HepG2 (cell line): ENCODE measurements around the gene PTPN20. TPM values are rescaled to one million over a fixed set of nuclear protein-coding genes. Genes with fewer than 3 reads are reported as not detected.

Source experiments
- ATAC-seq: fragments of 200-7000 bp; cut with Tn5 transposase; 3 replicates; pipeline ENCODE4 v1.9.1; 2020; ENCODE audit warnings: mild to moderate bottlenecking, moderate library complexity
- BruUV-seq: library from RNA; stranded (reverse); fragments of 400-500 nt; replicated peaks from 2 replicates; lab custom pipeline; 2021; lab: Mats Ljungman, UMichigan
- CTCF ChIA-PET: fragments of 300-600 bp; formaldehyde crosslinking; extraction: SDS; loops from one replicate; lab custom pipeline; 2021; ENCODE audit warnings: low total read pairs, inconsistent platforms, low intra/inter-chr PET ratio; lab: Yijun Ruan, JAX
- POLR2A ChIA-PET: fragments of 350-600 bp; sonication (Branson Sonifier 250); formaldehyde crosslinking; loops from one replicate; lab custom pipeline; 2020; ENCODE audit warnings: antibody characterized with exemption, inconsistent platforms; lab: Yijun Ruan, JAX
- DNase-seq: peaks from one replicate; pipeline ENCODE4 v3.0.0-alpha.2; 2015; ENCODE audit warnings: low spot score
- FAIRE-seq: peaks from 3 replicates; lab custom pipeline; 2011; peaks lifted over from hg19 to GRCh38; lab: Jason Lieb, UNC
- H2AFZ ChIP-seq: one replicate; pipeline ENCODE4 v1.6.1; 2011; ENCODE audit warnings: low read length, inconsistent platforms
- H3K27ac ChIP-seq: fragments of 300-600 bp; 3 replicates; pipeline ENCODE4 v1.8.0; 2011; ENCODE audit warnings: mixed run types, mild to moderate bottlenecking, mixed read lengths, low read length, inconsistent platforms; ENCODE audit not compliant: insufficient read depth; ENCODE audit errors: extremely low read length
- H3K27me3 ChIP-seq, 2 experiments: fragments of 200-600 bp in 1 of 2; 2 replicates in 1 of 2; 3 replicates in 1 of 2; pipeline versions ENCODE4 v1.6.0 to v1.8.0; 2011; ENCODE audit warnings: low read length in 2 of 2, mild to moderate bottlenecking in 2 of 2, moderate library complexity in 2 of 2, inconsistent platforms in 1 of 2; ENCODE audit not compliant: insufficient read depth in 2 of 2, control insufficient read depth in 1 of 2
- H3K36me3 ChIP-seq, 2 experiments: fragments of 200-600 bp in 1 of 2; replicated peaks in 1 of 2; 2 replicates in 1 of 2; 3 replicates in 1 of 2; pipeline versions ENCODE4 v1.5.1 to v1.8.0; 2011; ENCODE audit warnings: low read length in 2 of 2, inconsistent platforms in 1 of 2; ENCODE audit not compliant: insufficient read depth in 2 of 2, control insufficient read depth in 1 of 2
- H3K4me1 ChIP-seq: 2 replicates; pipeline ENCODE4 v1.5.1; 2012; ENCODE audit warnings: low read length, inconsistent platforms; ENCODE audit not compliant: insufficient read depth
- H3K4me2 ChIP-seq: 2 replicates; pipeline ENCODE4 v1.6.0; 2011; ENCODE audit warnings: low read depth, low read length, inconsistent platforms
- H3K4me3 ChIP-seq, 3 experiments: fragments of 200-600 bp in 1 of 3; sonication (generic), shearing (Covaris generic) in 1 of 3; replicated peaks in 1 of 3; 2 replicates each; pipeline ENCODE4 v1.5.1; 2011 to 2016; ENCODE audit warnings: low read length in 3 of 3, inconsistent platforms in 2 of 3, low read depth in 2 of 3, mild to moderate bottlenecking in 2 of 3, control low read depth in 1 of 3, mixed read lengths in 1 of 3; ENCODE audit not compliant: insufficient read depth in 1 of 3
- H3K79me2 ChIP-seq: one replicate; pipeline ENCODE4 v1.6.1; 2011; ENCODE audit warnings: low read length, inconsistent platforms; ENCODE audit not compliant: insufficient read depth
- H3K9ac ChIP-seq: 2 replicates; pipeline ENCODE4 v1.6.0; 2011; ENCODE audit warnings: mild to moderate bottlenecking, low read depth, low read length, inconsistent platforms; ENCODE audit not compliant: insufficient read depth
- H3K9me3 ChIP-seq: 2 replicates; pipeline ENCODE4 v1.5.1; 2012; ENCODE audit warnings: mild to moderate bottlenecking, low read length
- H4K20me1 ChIP-seq: 2 replicates; pipeline ENCODE4 v1.6.0; 2011; ENCODE audit warnings: inconsistent platforms, mild to moderate bottlenecking, low read length, moderate library complexity; ENCODE audit not compliant: insufficient read depth
- CHCHD3 ChIP-seq: sonication (generic); formaldehyde crosslinking; IDR thresholded peaks from 2 replicates; pipeline ENCODE4 v1.8.0; 2022; ENCODE audit warnings: mild to moderate bottlenecking, missing genetic modification reagents, moderate library complexity
- HNF1A ChIP-seq, 2 experiments: sonication (generic) in 1 of 2; formaldehyde crosslinking in 1 of 2; IDR thresholded peaks; 2 replicates each; pipeline versions ENCODE4 v1.4.0 to v1.6.1; 2016 to 2020; ENCODE audit warnings: borderline replicate concordance in 1 of 2, low read depth in 1 of 2, mild to moderate bottlenecking in 1 of 2, missing genetic modification reagents in 1 of 2
- MED13 ChIP-seq: sonication (generic); formaldehyde crosslinking; IDR thresholded peaks from 2 replicates; pipeline ENCODE4 v1.5.0; 2020; ENCODE audit warnings: missing genetic modification reagents
- MYPOP ChIP-seq: sonication (generic); formaldehyde crosslinking; IDR thresholded peaks from 2 replicates; pipeline ENCODE4 v1.8.1; 2023; ENCODE audit warnings: mild to moderate bottlenecking, moderate library complexity, missing genetic modification reagents
- NAIF1 ChIP-seq: sonication (generic); formaldehyde crosslinking; IDR thresholded peaks from 2 replicates; pipeline ENCODE4 v1.5.0; 2020; ENCODE audit warnings: mild to moderate bottlenecking, missing genetic modification reagents, borderline replicate concordance
- XBP1 ChIP-seq: sonication (generic); formaldehyde crosslinking; IDR thresholded peaks from 2 replicates; pipeline ENCODE4 v1.5.0; 2020; ENCODE audit warnings: missing genetic modification reagents
- ZNF230 ChIP-seq: sonication (generic); formaldehyde crosslinking; IDR thresholded peaks from 2 replicates; pipeline ENCODE4 v1.4.0; 2020; ENCODE audit warnings: mild to moderate bottlenecking, missing genetic modification reagents
- ZNF253 ChIP-seq: sonication (generic); formaldehyde crosslinking; IDR thresholded peaks from 2 replicates; pipeline ENCODE4 v1.8.0; 2022; ENCODE audit warnings: mild to moderate bottlenecking, missing genetic modification reagents, borderline replicate concordance
- ZNF260 ChIP-seq: sonication (generic); formaldehyde crosslinking; IDR thresholded peaks from 2 replicates; pipeline ENCODE4 v1.4.0; 2020; ENCODE audit warnings: missing genetic modification reagents, low read depth, mild to moderate bottlenecking, borderline replicate concordance
- ZNF33B ChIP-seq: sonication (generic); formaldehyde crosslinking; IDR thresholded peaks from 2 replicates; pipeline ENCODE4 v1.5.1; 2020; ENCODE audit warnings: mild to moderate bottlenecking, missing genetic modification reagents
- ZNF724P ChIP-seq: sonication (generic); formaldehyde crosslinking; IDR thresholded peaks from 2 replicates; pipeline ENCODE4 v1.8.0; 2022; ENCODE audit warnings: missing genetic modification reagents, borderline replicate concordance
- WGBS: methylation state at CpG from one replicate; pipeline ENCODE4 v1.1.6; 2017; ENCODE audit warnings: low lambda C conversion rate; 5-methylcytosine and 5-hydroxymethylcytosine counted together
- in situ Hi-C: cut with HindIII; loops from 2 replicates; pipeline ENCODE4 v1.10.0; 2017; ENCODE audit warnings: low pct_unique_long_range_greater_than_20kb; ENCODE audit not compliant: extremely low pct_ligation_motif_present
- intact Hi-C: fragments of 100-400 bp; cut with micrococcal nuclease; formaldehyde crosslinking; loops from one replicate; pipeline ENCODE4 v1.10.0; 2022; ENCODE audit not compliant: unreplicated experiment
- polyA plus RNA-seq, 8 experiments: library from polyadenylated mRNA; depleted of rRNA in 3 of 8; stranded (reverse) in 7 of 8; unstranded in 1 of 8; fragments of >200 nt; fragmentation: Illumina TruSeq in 4 of 8; extraction: Trizol in 4 of 8; gene quantifications; 2 replicates each; pipeline versions ENCODE4 v1.2.1 to v1.2.3, GENCODE V29; 2011 to 2016; ENCODE audit warnings: low read depth in 4 of 8, missing spikeins in 1 of 8, mixed read lengths in 1 of 8; ENCODE audit not compliant: insufficient read depth in 1 of 8
- total RNA-seq, 5 experiments: library from RNA; depleted of rRNA; stranded (reverse); fragments of >200 nt; fragmentation: Illumina TruSeq; extraction: Trizol; gene quantifications; 2 replicates each; pipeline ENCODE4 v1.2.3, GENCODE V29; 2016; ENCODE audit warnings: low read depth in 1 of 5

The PTPN20 gene
- total and polyA plus RNA-seq, 2 of the 13 experiments (the other 11 are each of a cell fraction or from before 2014, with no cell fraction given), result not detected

DNA sequence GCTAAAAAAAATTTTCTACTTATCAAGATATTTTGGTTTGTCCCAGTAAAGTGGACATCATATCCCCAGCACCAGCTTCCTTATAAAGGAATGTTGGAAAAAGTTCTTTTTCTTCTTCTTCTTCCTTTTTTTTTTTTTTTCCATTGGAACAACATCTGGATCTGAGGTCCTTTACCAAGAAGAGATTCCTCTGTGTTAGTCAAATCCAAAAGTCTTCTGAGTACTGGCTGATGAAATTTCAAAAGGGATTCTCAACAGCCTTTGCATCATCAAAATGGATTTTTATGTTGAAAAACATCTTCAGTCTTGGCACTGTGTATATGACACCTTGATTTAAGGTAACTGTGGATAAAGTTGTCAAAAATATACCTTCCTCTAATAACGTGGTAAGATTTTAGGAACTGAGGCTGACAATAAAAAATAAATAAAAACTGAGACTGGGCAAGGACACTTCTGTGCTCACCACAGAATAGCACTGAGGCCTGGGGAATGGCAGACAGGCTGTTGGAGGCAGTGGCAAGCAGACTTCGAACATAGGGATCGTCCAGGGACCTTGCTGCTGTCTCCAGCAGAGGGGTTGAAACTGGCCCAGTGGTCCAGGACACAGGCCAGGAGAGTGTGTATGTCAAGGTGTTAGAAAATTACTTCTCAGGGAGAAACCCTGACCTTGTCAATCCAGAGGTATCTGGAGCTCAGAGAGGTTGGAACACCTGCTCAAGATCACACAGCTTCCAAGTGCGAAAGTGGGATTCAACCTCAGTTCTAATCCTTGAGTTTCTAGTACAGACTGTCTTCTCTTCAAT is 130.4 kb downstream of the PTPN20 start:
- FAIRE-seq (no peak), DNase-seq (no peak), ATAC-seq (no peak)
- no TSS peak for BruUV-seq
- no peak for TF ChIP-seq MYPOP (CRISPR knock-in tag)
- no peak for TF ChIP-seq XBP1 (CRISPR knock-in tag)
- no peak for TF ChIP-seq MED13 (CRISPR knock-in tag)
- no peak for TF ChIP-seq CHCHD3 (CRISPR knock-in tag)
- TF ChIP-seq ZNF260 (CRISPR knock-in tag), result no peak
- TF ChIP-seq HNF1A (IDR thresholded peaks at IDR 0.05; ENCODE audit: low read depth), result no peak
- no peak for TF ChIP-seq HNF1A (CRISPR knock-in tag; IDR thresholded peaks at IDR 0.05; ENCODE audit: borderline replicate concordance)
- TF ChIP-seq ZNF33B (CRISPR knock-in tag), result no peak
- TF ChIP-seq NAIF1, result no peak
- no peak for TF ChIP-seq ZNF253 (CRISPR knock-in tag)
- no peak for TF ChIP-seq ZNF230 (CRISPR knock-in tag)
- no peak for TF ChIP-seq ZNF724P (CRISPR knock-in tag)
- H3K27ac ChIP-seq, result no peak overlapping the region
- 40% methylated on average over 4 of the region's 4 CpGs for WGBS
- no peaks in the 10 kb centered on the region for H3K79me2 ChIP-seq
- intact Hi-C loops, result no loop called here
- no peak overlapping the region for H3K4me3 ChIP-seq
- no peak overlapping the region for H3K9ac ChIP-seq
- no peaks in the 10 kb centered on the region for H4K20me1 ChIP-seq
- H3K4me1 ChIP-seq, result no peaks in the 10 kb centered on the region
- H3K9me3 ChIP-seq, result no peaks in the 10 kb centered on the region
- in situ Hi-C loops, result no loop called here
- H3K27me3 ChIP-seq, result peaks cover 7 to 17% of the 10 kb centered on the region in 2 experiments; a peak in 3 of 5 replicates
- H3K4me2 ChIP-seq, result no peak overlapping the region
- no peak overlapping the region for H2AFZ ChIP-seq
- H3K36me3 ChIP-seq, result no peaks in the 10 kb centered on the region
- ChIA-PET POLR2A (no interaction called here), CTCF (no interaction called here)
